Esophagus squamous epithelium (tissue), 5 donors: ENCODE data around the gene S100A11. TPM values are rescaled to one million over a fixed set of nuclear protein-coding genes. Genes with fewer than 3 reads are reported as not detected.
A peak's percentile ranks its signal among the peaks of the same experiment; 100 is the strongest.

ENCODE experiments used
- DNase-seq: peaks from one replicate; lab custom pipeline; 2025; lab: John Stamatoyannopoulos, UW
- H3K27ac ChIP-seq, 4 donors: fragments of 200-600 bp; sonication (generic); one replicate each; pipeline ENCODE4 v1.5.1; 2016 to 2019; ENCODE audit warnings: mild to moderate bottlenecking in 1 of 4
- H3K27me3 ChIP-seq, 4 donors: fragments of 200-600 bp; sonication (generic); 1 replicate in 3 of 4; 2 replicates in 1 of 4; pipeline versions ENCODE4 v1.5.1 to v1.6.0; 2017 to 2021; ENCODE audit warnings: antibody characterized with exemption in 1 of 4
- H3K36me3 ChIP-seq, 3 donors: fragments of 200-600 bp; sonication (generic); one replicate each; pipeline ENCODE4 v1.5.1; 2016 to 2019
- H3K4me1 ChIP-seq, 3 donors: fragments of 200-600 bp; sonication (generic); one replicate each; pipeline ENCODE4 v1.5.1; 2017 to 2019
- H3K4me3 ChIP-seq, 4 donors: fragments of 200-600 bp; sonication (generic); 1 replicate in 3 of 4; 2 replicates in 1 of 4; pipeline ENCODE4 v1.5.1; 2016 to 2019; ENCODE audit warnings: mild to moderate bottlenecking in 2 of 4, moderate library complexity in 1 of 4
- H3K9me3 ChIP-seq, 3 donors: fragments of 200-600 bp; sonication (generic); one replicate each; pipeline ENCODE4 v1.5.1; 2016 to 2019
- CTCF ChIP-seq, 6 experiments: fragments of 450-650 bp in 4 of 6; fragments of 200-600 bp in 2 of 6; sonication (generic) in 2 of 6; IDR thresholded peaks; one replicate each; pipeline ENCODE4 v1.5.1; 2016 to 2019; ENCODE audit warnings: antibody characterized with exemption in 6 of 6, mild to moderate bottlenecking in 4 of 6, moderate library complexity in 4 of 6
- POLR2A ChIP-seq, 4 donors: fragments of 450-650 bp; IDR thresholded peaks; one replicate each; pipeline ENCODE4 v1.6.1; 2017; ENCODE audit warnings: antibody characterized with exemption in 4 of 4, mild to moderate bottlenecking in 4 of 4, moderate library complexity in 3 of 4
- WGBS, 2 donors: methylation state at CpG; one replicate each; pipeline ENCODE4 v1.1.5; 2018; 5-methylcytosine and 5-hydroxymethylcytosine counted together
- intact Hi-C: fragments of 100-400 bp; cut with DNase I; formaldehyde crosslinking; loops from one replicate; pipeline ENCODE4 v1.15.0; 2022
- total RNA-seq, 4 donors: library from RNA; depleted of rRNA; stranded (reverse); fragments of >200 nt; gene quantifications; one replicate each; pipeline ENCODE4 v1.1.0, GENCODE V29; 2016
- donor health status: DM: yes; HTN: yes; CAD: no.

S100A11 gene
- total RNA-seq, 4 donors from 2014 or later, result 900 to 2,319 (median 1,590) TPM

- H3K9me3 ChIP-seq, result no peaks in the 10 kb centered on the region
- 94 to 100% methylated on average over 1 of the region's 1 CpG for WGBS, 2 donors
- no peak for DNase-seq
- intact Hi-C loops, result no loop called here
- H3K27ac ChIP-seq, result no peak overlapping the region
- H3K4me3 ChIP-seq, result no peak overlapping the region
- H3K36me3 ChIP-seq, result no peaks in the 10 kb centered on the region
- no peak for TF ChIP-seq CTCF (IDR thresholded peaks at IDR 0.05)
- TF ChIP-seq POLR2A (IDR thresholded peaks at IDR 0.05), result no peak
- H3K4me1 ChIP-seq, result peaks cover 0 to 8% (median 0%) of the 10 kb centered on the region in 3 donors
- H3K27me3 ChIP-seq, result no peaks in the 10 kb centered on the region
These were observed 27.1 kb downstream of the S100A11 start for GRCh38 chr1:152009691-152010090.

GRCh38 chr1:152007047-152007446, 29.8 kb downstream of the S100A11 start:
- DNase-seq, result no peak
- Histone ChIP-seq H3K4me1 (peaks cover 2 to 28% (median 3%) of the 10 kb centered on the region in 3 donors), H3K27ac (no peak overlapping the region), H3K9me3 (no peaks in the 10 kb centered on the region), H3K36me3 (no peaks in the 10 kb centered on the region), H3K27me3 (no peaks in the 10 kb centered on the region), H3K4me3 (no peak overlapping the region)
- WGBS, 2 donors, result 28 to 65% methylated on average over 2 of the region's 2 CpGs
- intact Hi-C loops, result no loop called here
- TF ChIP-seq CTCF (IDR thresholded peaks at IDR 0.05) (no peak), POLR2A (IDR thresholded peaks at IDR 0.05) (no peak)

GRCh38 chr1:152005360-152005912, 31.4 kb downstream of the S100A11 start:
- Histone ChIP-seq H3K4me1 (peaks cover 16 to 44% (median 19%) of the 10 kb centered on the region in 3 donors), H3K27ac (no peak overlapping the region), H3K36me3 (no peaks in the 10 kb centered on the region), H3K27me3 (no peaks in the 10 kb centered on the region), H3K9me3 (no peaks in the 10 kb centered on the region), H3K4me3 (no peak overlapping the region)
- WGBS, 2 donors, result 57 to 59% methylated on average over 4 of the region's 4 CpGs
- intact Hi-C loops, result no loop called here
- TF ChIP-seq POLR2A (IDR thresholded peaks at IDR 0.05) (no peak), CTCF (IDR thresholded peaks at IDR 0.05) (no peak)
- DNase-seq, result no peak

GRCh38 chr1:152003846-152004442, 32.9 kb downstream of the S100A11 start:
- Histone ChIP-seq H3K27me3 (no peaks in the 10 kb centered on the region), H3K4me3 (no peak overlapping the region), H3K9me3 (no peaks in the 10 kb centered on the region), H3K4me1 (peaks cover 16 to 59% (median 25%) of the 10 kb centered on the region in 3 donors), H3K36me3 (no peaks in the 10 kb centered on the region), H3K27ac (peak overlapping the region in 3 of 4 donors; percentile 69 to 88 (median 86))
- intact Hi-C loops, result no loop called here
- WGBS, 2 donors, result 56 to 67% methylated on average over 3 to 4 of the region's 4 CpGs
- no peak for DNase-seq
- TF ChIP-seq CTCF (IDR thresholded peaks at IDR 0.05), result peak in 1 of 6 experiments; percentile 32
- peak in 1 of 4 donors; percentile 16 for TF ChIP-seq POLR2A (IDR thresholded peaks at IDR 0.05)

GRCh38 chr1:152002960-152003359, 33.8 kb downstream of the S100A11 start:
- H3K27me3 ChIP-seq, result no peaks in the 10 kb centered on the region
- H3K36me3 ChIP-seq, result no peaks in the 10 kb centered on the region
- WGBS, 2 donors, result 43 to 77% methylated on average over 2 to 3 of the region's 3 CpGs
- no peaks in the 10 kb centered on the region for H3K9me3 ChIP-seq
- TF ChIP-seq CTCF (IDR thresholded peaks at IDR 0.05), result no peak
- no peak for TF ChIP-seq POLR2A (IDR thresholded peaks at IDR 0.05)
- intact Hi-C loops, result no loop called here
- H3K4me1 ChIP-seq, result peaks cover 16 to 68% (median 25%) of the 10 kb centered on the region in 3 donors
- DNase-seq, result no peak
- H3K4me3 ChIP-seq, result no peak overlapping the region
- peak overlapping the region in 3 of 4 donors; percentile 69 to 88 (median 86) for H3K27ac ChIP-seq
